Bronchial epithelial cell (primary cell): ENCODE data around the gene MSS51. TPM values are rescaled to one million over a fixed set of nuclear protein-coding genes. Genes with fewer than 3 reads are reported as not detected.

Source experiments
- DNase-seq: peaks from one replicate; pipeline ENCODE4 v3.0.0-alpha.2; 2010; ENCODE audit warnings: low read depth
- FAIRE-seq: peaks from 2 replicates; lab custom pipeline; 2011; peaks lifted over from hg19 to GRCh38; lab: Jason Lieb, UNC
- H3K27me3 ChIP-seq: 2 replicates; pipeline ENCODE4 v1.5.1; 2011; ENCODE audit warnings: low read length; ENCODE audit not compliant: control insufficient read depth, insufficient read depth
- H3K36me3 ChIP-seq: 2 replicates; pipeline ENCODE4 v1.5.1; 2011; ENCODE audit warnings: low read length; ENCODE audit not compliant: control insufficient read depth, insufficient read depth
- H3K4me3 ChIP-seq: 2 replicates; pipeline ENCODE4 v1.5.1; 2011; ENCODE audit warnings: mild to moderate bottlenecking, low read depth, low read length, control low read depth
- total RNA-seq: library from RNA; depleted of rRNA; stranded (reverse); fragments of >200 nt; gene quantifications from 2 replicates; pipeline ENCODE4 v1.2.1, GENCODE V29; 2014
- TF ChIP-seq, protein P1 (sequence below): IDR thresholded peaks from 2 replicates; pipeline ENCODE4 v1.5.1; 2011; ENCODE audit warnings: mild to moderate bottlenecking, moderate library complexity, low read length, control low read depth, inconsistent platforms; ENCODE audit not compliant: insufficient read depth, severe bottlenecking

Gene MSS51
- total RNA-seq, 1 donor from 2014 or later = 1.1 TPM

DNA sequence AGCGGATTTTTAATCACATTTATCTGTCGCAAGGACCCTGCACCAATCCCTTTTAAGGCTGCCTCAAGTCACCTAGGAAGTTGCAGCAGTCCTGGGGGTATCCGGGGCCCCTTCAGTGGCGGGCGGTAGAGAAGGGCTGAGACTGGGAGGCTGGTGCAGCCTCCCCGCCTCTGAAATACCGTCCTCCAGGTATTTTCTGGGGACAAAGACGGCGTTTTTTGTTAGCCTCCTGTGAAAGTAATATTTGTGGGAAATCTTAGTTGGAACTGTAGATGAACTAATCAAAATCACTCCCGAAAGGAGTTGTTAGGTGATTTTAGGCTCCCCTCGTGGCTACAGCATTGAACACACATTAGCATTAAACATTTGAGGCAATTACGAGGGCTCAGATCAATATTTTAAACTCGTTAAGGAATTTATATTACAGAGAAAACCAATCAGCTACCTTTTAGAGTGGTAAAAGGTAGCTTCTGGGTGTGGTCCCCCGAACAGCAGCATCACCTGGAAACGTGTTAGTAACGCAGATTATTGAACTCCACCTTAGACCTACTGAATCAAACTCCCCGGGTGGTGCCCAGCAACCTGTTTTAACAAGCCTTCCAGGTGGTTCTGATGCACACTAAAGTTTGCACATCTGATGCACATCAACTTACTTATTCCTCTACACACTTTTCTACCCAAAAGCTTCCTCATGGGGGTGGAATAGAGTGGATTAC, 19.0 kb downstream of the MSS51 start:
- H3K27me3 ChIP-seq = no peaks in the 10 kb centered on the region
- no peaks in the 10 kb centered on the region for H3K36me3 ChIP-seq
- no peak for FAIRE-seq
- peak overlapping the region; percentile 88 for H3K4me3 ChIP-seq
- TF ChIP-seq, protein P1, sequence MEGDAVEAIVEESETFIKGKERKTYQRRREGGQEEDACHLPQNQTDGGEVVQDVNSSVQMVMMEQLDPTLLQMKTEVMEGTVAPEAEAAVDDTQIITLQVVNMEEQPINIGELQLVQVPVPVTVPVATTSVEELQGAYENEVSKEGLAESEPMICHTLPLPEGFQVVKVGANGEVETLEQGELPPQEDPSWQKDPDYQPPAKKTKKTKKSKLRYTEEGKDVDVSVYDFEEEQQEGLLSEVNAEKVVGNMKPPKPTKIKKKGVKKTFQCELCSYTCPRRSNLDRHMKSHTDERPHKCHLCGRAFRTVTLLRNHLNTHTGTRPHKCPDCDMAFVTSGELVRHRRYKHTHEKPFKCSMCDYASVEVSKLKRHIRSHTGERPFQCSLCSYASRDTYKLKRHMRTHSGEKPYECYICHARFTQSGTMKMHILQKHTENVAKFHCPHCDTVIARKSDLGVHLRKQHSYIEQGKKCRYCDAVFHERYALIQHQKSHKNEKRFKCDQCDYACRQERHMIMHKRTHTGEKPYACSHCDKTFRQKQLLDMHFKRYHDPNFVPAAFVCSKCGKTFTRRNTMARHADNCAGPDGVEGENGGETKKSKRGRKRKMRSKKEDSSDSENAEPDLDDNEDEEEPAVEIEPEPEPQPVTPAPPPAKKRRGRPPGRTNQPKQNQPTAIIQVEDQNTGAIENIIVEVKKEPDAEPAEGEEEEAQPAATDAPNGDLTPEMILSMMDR = no peak
- DNase-seq = peak; percentile 86

DNA sequence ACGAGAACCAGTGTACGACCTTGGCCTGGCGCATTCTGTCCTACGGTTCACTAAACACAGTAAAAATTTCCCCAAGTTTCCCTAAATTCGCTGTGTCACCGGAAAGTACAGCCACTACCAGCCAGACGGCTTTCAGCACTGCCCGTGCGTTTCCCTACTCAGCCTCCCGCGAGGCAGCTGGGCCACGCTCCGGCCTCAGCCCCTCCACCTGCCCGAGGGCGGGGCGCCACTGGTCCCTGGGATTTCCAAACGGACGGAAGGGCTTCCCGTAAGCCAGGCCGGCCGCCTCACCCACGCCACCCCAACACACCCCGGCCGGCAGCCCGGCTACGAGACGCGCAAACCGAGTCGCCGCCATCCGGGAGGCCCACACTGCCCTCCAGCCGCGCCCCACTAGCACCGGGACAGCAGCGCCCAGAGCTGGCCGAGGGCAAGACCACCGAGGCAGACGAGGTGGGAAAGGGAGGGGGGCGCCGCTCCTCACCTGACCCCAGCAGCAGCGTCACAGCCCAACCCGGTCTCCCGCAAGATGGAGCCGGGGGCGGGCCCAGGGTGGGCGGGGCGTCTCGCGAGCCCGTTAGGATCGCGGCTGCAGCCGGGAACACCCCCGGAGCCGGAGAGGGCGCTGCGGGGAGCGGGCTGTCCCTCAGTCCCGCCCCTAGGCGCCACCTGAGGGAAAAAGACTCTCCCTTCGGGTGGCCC, 19.7 kb downstream of the MSS51 start, which contains the start of gene ANXA7:
Gene ANXA7 (minus strand): TSS at position 531 of the 702 bp plus-strand sequence. CDS start 13,202 bp downstream, outside the sequence.
- TF ChIP-seq, protein P1 = peak; percentile 23
- no peak for FAIRE-seq
- H3K36me3 ChIP-seq = no peaks in the 10 kb centered on the region
- H3K4me3 ChIP-seq = peak within 1 kb of the TSS; percentile 88
- no peaks in the 10 kb centered on the region for H3K27me3 ChIP-seq
- DNase-seq = peak; percentile 75

DNA sequence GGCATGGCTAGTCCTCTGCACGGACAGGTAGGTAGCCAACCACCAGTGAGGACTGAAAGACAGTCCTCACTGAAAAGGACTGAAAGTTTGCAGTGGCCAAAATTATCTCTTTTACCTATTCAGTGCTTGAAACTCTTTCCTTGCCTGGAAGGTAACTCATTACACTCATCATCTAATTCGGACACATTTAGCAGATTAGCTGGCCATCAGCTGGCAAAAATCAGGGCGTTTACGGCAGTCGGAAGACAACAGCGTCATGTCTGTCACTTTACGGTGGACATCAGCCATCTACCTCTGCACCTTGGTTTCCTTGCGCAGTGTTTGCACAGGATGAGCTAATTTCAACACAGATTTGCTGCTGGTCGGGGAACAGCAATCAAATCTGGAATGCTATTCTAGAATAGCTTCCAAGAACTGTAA, 20.2 kb downstream of the MSS51 start:
- peak overlapping the region; percentile 88 for H3K4me3 ChIP-seq
- FAIRE-seq = no peak
- no peaks in the 10 kb centered on the region for H3K36me3 ChIP-seq
- peak; percentile 47 for DNase-seq
- TF ChIP-seq, protein P1 = no peak
- no peaks in the 10 kb centered on the region for H3K27me3 ChIP-seq

GRCh38 chr10:73410897-73411296, 22.5 kb downstream of the MSS51 start:
- Histone ChIP-seq H3K4me3 (no peak overlapping the region), H3K27me3 (no peaks in the 10 kb centered on the region), H3K36me3 (no peaks in the 10 kb centered on the region)
- DNase-seq (no peak), FAIRE-seq (no peak)
- TF ChIP-seq, protein P1 = no peak

GRCh38 chr10:73408978-73409521, 24.3 kb downstream of the MSS51 start:
- FAIRE-seq = no peak
- TF ChIP-seq, protein P1 = no peak
- no peak for DNase-seq

More at GRCh38 chr10:73408978-73409521, 24.3 kb downstream of the MSS51 start:
- Histone ChIP-seq H3K36me3 (no peaks in the 10 kb centered on the region), H3K27me3 (no peaks in the 10 kb centered on the region), H3K4me3 (no peak overlapping the region)
